Limb (tissue), 2 donors: ENCODE measurements around the gene MYOM3.
A peak's percentile ranks its signal among the peaks of the same experiment; 100 is the strongest.
"Not testable (repeated sequence)": the region's sequence is repeated elsewhere in the genome, so short reads cannot be mapped to it uniquely, and the experiment has no call there.

Experiments used
- DNase-seq, 2 donors: peaks; one replicate each; pipeline ENCODE4 v3.0.0-alpha.2; 2016; ENCODE audit errors: extremely low spot score in 2 of 2

MYOM3 gene

DNA sequence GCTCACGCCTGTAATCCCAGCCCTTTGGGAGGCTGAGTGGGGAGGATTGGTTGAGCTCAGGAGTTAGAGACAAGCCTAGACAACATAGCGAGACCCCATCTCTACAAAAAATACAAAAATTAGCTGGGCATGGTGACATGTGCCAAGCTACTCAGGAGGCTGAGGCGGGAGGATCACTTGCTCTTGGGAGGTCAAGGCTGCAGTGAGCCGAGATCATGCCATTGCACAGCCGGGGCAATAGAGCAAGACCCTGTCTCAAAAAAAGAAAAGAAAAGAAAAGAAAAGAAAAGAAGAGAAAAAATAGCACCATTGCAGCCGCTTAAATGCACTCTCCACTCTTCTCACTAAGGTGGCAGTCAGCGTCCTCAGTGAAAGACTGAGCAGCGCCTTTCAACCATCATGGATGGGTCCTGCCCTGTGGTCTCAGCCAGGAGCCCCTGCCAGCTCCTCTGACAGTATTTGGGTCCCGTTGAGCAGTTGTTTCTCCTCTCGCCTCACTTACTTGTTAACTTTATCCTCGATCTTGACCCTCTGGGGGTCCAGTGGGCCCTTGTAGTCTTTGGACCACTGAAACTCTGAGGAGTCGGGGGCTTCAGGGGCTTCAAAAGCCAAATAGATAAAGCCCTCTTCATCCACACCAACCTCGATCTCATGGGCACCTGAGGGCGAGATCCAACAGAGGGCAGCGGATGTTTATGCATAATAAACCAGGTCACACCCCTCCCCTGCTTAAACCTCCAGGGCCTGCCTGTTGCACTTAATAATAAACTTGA lies 36.9 kb downstream of the MYOM3 start:
- no peak for DNase-seq

GRCh38 chr1:24074196-24074595 lies 37.7 kb downstream of the MYOM3 start:
- no peak for DNase-seq

DNA sequence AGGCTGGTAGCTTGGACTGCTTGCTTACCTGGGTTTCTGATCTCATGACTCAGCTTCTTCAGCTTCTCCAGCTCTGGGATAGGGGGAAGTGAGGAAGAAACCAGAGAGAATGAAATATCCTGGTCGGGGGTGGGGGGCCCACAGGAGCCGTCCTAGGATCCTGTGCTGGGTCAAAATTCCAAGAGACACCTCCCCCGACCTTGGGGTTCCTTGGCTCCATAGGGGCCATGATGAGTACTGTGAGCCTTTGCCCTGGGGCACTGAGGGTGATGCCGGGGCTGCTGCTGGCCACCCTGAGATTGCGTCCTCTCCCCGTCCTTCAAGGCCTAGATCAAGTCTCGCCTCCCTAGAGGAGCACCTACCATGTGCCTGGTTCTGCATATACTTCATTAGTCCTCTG lies 40.0 kb downstream of the MYOM3 start:
- DNase-seq, result no peak

DNA sequence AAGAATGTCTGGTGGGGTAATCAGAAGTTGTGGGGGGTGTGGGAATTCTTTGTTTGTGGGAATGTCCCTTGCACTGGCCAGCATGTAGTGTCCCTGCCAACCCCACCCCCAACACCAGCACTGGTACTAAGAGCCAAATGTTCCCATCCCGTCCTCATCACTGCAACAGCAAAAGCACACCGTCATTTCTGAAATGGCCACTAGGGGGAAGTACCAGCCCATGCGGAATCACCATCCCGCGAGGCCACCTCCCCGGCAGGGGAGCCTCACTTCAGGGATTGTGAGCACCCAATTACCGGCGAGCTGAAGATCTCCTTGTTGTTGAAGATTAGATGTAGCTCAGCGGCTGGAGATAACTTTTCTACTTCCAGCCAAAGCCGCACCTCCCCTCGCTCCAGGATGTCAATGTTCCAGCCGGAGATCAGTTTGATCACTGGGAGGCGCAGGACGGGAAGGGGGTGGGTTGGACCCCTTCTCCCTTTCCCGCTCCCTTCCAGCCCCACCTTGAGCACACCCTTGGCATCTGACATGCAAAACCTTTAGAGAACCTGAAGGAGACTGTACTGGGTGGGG lies 41.0 kb downstream of the MYOM3 start:
- DNase-seq, result peak; percentile 77 to 82

GRCh38 chr1:24069817-24070216 lies 42.1 kb downstream of the MYOM3 start:
- no peak for DNase-seq

- no peak for DNase-seq
Observed at GRCh38 chr1:24067978-24068377, 44.0 kb downstream of the MYOM3 start.

- DNase-seq, result no peak
Observed at GRCh38 chr1:24065304-24065703, 46.6 kb downstream of the MYOM3 start.

DNA sequence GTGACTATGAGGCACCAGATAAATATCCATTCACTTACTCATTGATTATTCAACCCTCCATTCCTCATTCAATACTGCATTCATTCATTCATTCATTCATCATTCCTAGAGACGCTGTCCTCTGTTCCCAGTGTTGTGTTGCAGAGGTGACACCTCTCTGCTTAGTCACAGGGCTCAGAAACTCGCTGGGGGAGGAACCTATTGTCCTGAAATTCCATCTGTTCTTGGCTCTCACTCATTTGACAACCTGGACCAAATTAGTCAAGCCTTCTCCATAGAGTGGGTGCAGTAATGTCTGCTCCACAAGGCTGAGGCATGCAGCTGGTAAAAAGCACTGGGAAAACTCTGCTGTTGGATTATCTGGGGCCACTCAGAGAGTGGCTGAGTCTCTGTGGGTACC lies 49.7 kb downstream of the MYOM3 start:
- DNase-seq, result no peak

DNA sequence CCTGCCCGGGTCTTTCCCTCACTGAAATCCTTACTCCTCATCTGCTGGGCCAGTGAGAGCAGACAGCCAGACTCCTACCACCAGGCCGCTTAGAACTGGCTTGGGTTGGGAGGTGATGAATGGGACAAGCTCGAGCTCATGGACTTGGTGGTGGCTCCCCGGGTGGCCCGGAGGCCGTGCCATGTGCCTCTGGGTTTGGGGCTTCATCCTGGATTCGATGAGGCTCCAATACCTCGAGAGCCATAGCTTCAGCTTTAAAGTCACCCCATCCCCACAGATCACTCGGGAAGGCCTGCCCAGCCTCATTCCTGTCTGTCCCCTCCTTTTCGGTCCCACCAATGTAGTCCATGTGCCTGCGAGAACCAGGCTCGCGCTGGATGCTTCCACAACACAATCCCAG lies 51.5 kb downstream of the MYOM3 start:
- no peak for DNase-seq

- no peak for DNase-seq
Observed at GRCh38 chr1:24058671-24059455, 53.1 kb downstream of the MYOM3 start.

DNA sequence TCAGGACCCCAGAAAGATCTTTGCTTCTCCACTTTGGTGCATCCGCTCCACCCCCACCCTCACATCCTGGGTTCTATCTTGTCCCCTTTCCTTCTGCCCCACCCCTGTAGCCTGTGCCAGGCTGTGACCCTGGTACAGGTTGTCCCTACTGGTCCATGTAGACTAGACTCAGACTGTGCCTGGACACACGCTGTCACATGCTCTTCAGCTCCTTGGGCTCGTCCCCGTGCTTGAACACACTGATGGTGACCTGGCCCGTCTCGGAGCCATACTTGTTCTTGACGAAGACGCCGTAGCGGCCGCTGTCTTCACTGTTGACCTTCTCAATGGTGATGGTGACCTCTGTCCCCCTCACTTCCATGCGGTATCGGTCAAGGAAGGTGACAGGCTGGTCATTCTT lies 54.8 kb downstream of the MYOM3 start:
- no peak for DNase-seq

DNA sequence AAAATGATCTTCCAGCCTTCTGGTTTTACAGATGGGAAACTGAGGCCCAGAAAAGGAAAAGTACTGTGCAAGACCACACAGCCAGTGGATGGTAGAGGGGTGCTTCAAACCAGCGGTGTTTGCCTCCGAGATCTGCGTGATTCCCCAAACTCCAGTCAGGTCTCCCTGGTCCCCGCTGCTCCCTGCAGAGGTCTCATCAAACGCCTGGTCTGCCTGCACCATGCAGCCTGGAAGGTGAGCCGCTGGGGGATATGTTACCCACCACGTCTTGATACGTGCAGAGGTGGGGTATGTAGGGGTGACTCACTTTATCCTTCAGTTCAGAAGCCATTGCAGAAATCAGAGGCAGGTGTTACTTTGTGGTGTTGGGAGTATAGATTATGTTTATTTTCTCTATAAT lies 56.3 kb downstream of the MYOM3 start:
- DNase-seq, result no peak

DNA sequence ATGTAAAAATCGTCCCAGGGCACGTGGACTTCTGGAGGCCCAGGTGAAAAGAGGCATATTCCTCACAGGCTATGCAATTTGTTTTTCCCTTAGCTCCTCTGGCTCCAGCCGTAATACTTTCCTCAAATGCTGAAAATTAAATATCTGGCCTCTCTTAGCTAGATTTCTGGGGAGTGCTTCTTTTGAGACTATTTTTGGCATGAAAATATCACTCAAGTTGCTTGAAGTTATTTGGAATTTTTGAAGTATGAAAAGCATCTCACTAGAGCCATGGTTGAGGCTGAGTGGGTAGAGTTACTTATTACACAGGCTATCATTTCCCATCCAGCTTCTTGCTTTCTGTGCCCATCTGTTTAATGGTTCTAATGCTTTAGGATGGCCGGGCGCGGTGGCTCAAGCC lies 59.7 kb downstream of the MYOM3 start:
- peak in 1 of 2 donors; percentile 34 for DNase-seq

DNA sequence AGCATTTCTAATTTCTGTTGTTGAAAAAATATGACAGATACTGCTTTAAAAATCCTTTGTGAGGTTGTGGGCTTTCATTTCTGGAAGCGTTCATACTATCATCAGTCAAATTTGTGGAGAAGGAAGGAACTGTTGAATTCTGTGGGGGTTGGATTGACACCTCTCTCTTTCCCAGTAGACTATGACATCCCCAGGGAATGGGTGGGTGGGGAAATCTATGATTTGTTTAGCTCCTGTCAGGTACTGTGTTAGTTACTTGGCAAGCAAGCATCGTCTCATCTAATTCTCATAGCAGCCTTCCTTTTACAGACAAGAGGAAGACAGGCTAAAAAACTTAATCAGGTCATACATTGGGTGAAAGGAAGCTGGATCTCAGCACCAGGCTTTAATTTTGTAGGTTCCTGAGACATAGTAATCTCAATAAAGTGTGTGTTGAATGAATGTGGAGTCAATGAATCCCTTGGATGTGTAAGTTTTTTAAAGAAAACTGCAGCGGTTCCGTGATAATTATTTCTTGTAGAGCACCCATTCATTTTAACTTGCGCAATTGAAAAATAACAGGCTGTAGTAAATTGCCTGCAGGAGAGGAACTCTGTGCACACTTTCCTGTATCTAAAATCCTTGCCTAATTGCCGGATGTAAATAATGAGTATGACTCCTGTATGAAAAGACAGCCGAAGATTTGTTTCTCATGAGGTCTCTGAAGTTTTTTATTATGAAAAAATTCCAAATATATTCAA lies 60.6 kb downstream of the MYOM3 start:
- DNase-seq, result no peak

- no peak for DNase-seq
Observed at GRCh38 chr1:24049733-24050132, 62.2 kb downstream of the MYOM3 start.

DNA sequence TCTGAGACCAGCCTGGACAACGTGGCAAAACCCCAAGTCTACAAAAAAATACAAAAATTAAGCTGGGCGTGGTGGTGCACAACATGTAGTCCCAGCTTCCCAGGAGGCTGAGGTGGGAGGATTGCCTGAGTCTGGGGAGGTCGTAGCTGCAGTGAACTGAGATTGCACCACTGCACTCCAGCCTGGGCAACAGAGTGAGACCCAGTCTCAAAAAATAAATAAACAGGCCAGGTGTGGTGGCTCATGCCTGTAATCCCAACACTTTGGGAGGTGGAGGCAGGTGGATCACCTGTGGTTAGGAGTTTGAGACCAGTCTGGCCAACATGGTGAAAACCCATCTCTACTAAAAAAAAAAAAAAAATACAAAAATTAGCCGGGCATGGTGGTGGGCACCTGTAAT lies 63.0 kb downstream of the MYOM3 start:
- not testable (repeated sequence) for DNase-seq

GRCh38 chr1:24048205-24048869 lies 63.6 kb downstream of the MYOM3 start:
- DNase-seq, result no peak

- no peak for DNase-seq
Observed at GRCh38 chr1:24047110-24047477, 64.8 kb downstream of the MYOM3 start.

DNA sequence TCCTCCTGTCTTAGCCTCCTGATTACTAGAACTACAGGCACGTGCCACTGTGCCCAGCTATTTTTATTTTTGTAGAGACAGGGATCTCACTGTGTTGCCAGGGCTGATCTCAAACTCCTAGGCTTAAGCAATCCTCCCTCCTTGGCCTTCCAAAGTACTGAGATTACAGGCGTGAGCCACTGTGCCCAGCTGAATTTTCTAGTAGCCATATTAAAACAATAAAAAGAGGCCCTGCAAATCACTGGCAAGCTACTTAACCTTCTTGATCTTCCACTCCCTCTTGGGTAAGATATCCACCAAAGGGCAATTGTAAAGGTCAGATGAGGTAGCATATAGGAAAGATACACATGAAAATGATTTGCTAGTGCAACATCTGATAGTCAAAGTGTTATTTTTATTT lies 66.2 kb downstream of the MYOM3 start:
- DNase-seq, result no peak

DNA sequence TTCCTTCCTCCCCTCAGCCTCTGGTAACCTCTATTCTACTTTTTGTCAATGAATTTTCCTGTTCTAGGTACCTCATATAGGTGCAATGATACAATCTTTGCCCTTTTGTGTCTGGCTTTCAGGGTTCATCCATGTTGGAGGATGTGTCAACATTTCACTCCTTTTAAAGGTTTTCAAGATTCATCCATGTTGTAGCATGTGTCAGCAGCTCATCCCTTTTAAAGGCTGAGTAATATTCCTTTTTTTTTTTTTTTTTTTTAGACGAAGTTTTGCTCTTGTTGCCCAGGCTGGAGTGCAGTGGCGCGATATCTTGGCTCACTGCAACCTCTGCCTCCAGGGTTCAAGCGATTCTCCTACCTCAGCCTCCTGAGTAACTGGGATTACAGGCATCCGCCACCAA lies 67.3 kb downstream of the MYOM3 start:
- DNase-seq, result not testable (repeated sequence)

- DNase-seq, result no peak
Observed at GRCh38 chr1:24043345-24044032, 68.4 kb downstream of the MYOM3 start.
